Esophagus muscularis mucosa (tissue), 4 donors: ENCODE results near the gene GPR62.

Source experiments
- EP300 ChIP-seq: sonication (generic); formaldehyde crosslinking; IDR thresholded peaks from one replicate; pipeline ENCODE4 v1.6.1; 2017; ENCODE audit warnings: antibody characterized with exemption
- POLR2A ChIP-seq: fragments of 450-650 bp; IDR thresholded peaks from one replicate; pipeline ENCODE4 v1.6.1; 2017; ENCODE audit warnings: antibody characterized with exemption, moderate library complexity, mild to moderate bottlenecking, low read depth
- POLR2AphosphoS5 ChIP-seq, 2 donors: sonication (generic); formaldehyde crosslinking; IDR thresholded peaks; one replicate each; pipeline ENCODE4 v1.6.1; 2017; ENCODE audit warnings: antibody characterized with exemption in 2 of 2
- TF ChIP-seq, protein P1 (sequence below), 3 experiments: fragments of 200-600 bp in 2 of 3; fragments of 450-650 bp in 1 of 3; sonication (generic) in 2 of 3; IDR thresholded peaks; one replicate each; pipeline ENCODE4 v1.5.1; 2017 to 2019; ENCODE audit warnings: antibody characterized with exemption in 3 of 3, mild to moderate bottlenecking in 2 of 3, moderate library complexity in 1 of 3

DNA sequence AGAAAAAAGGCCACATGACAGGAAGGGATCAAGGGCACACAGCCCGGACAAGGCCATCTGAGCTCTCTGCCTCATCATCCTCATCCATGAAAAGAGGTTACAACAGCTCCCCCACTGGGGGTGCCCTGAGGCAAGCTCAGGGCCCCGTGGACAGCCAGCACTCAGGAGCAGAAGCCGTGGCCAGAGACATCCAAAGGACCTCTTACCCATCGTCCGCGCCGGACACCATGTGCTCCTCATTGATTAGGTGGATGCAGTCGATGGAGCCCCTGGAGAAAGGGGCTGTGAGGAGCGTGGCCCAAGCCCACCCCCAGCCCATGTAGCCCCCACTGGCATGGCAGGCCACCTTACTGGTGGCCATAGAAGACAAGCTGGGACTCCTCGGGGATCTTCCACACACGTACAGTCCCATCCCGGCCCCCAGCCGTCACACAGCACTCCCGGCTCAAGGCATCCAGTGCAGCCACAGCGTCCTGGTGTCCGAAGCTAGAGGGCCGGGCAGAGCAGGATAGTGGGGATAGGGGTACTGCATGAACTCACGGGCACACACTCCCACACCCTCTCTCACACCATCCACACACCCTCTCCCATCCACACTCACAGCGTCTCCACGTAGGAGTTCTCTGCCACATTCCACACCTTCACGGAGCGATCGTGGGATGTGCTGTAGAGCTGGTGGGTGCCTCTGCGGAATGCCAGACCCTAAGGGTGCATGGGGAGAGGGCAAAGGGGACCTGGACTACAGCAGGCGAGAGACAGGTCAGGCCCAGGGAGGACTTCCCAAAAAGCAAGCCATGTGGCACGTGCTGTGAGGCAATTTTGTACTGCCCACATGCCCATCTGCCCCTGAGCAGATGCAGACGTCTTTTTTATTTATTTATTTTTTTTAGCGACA, 19.9 kb upstream of the GPR62 start:
- TF ChIP-seq, protein P1, sequence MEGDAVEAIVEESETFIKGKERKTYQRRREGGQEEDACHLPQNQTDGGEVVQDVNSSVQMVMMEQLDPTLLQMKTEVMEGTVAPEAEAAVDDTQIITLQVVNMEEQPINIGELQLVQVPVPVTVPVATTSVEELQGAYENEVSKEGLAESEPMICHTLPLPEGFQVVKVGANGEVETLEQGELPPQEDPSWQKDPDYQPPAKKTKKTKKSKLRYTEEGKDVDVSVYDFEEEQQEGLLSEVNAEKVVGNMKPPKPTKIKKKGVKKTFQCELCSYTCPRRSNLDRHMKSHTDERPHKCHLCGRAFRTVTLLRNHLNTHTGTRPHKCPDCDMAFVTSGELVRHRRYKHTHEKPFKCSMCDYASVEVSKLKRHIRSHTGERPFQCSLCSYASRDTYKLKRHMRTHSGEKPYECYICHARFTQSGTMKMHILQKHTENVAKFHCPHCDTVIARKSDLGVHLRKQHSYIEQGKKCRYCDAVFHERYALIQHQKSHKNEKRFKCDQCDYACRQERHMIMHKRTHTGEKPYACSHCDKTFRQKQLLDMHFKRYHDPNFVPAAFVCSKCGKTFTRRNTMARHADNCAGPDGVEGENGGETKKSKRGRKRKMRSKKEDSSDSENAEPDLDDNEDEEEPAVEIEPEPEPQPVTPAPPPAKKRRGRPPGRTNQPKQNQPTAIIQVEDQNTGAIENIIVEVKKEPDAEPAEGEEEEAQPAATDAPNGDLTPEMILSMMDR (IDR thresholded peaks at IDR 0.05): no peak
- TF ChIP-seq POLR2A: no peak
- no peak for TF ChIP-seq POLR2AphosphoS5 (IDR thresholded peaks at IDR 0.05)
- TF ChIP-seq EP300: no peak
